ENCODE measurements around the gene TTC21A. TPM values are rescaled to one million over a fixed set of nuclear protein-coding genes. Genes with fewer than 3 reads are reported as not detected.

TTC21A gene
- total RNA-seq, 1 experiment from 2014 or later = 1.7 TPM

GRCh38 chr3:39064646-39065045 is 42.8 kb upstream of the TTC21A start:
- no peak overlapping the region for H3K14ac ChIP-seq (ENCODE audit: insufficient read depth, low read length)
- H3K27ac ChIP-seq (ENCODE audit: insufficient read length, low read depth, low read length) = no peak overlapping the region
- no peak overlapping the region for H2BK120ac ChIP-seq (ENCODE audit: low read depth, low read length, poor library complexity, severe bottlenecking)
- H3K79me2 ChIP-seq (ENCODE audit: insufficient read depth, low read length) = no peaks in the 10 kb centered on the region
- H3K27me3 Mint-ChIP-seq (ENCODE audit: low read depth) = no peaks in the 10 kb centered on the region
- H4K8ac ChIP-seq (replicated peaks; ENCODE audit: insufficient read length, low read depth, low read length) = no peak overlapping the region
- H3K79me1 ChIP-seq (ENCODE audit: insufficient read depth, low read depth, low read length, poor library complexity, severe bottlenecking) = peaks cover 8% of the 10 kb centered on the region
- no peaks in the 10 kb centered on the region for H3K27me3 ChIP-seq (ENCODE audit: insufficient read depth, low read length)
- no peak overlapping the region for H2BK20ac ChIP-seq (ENCODE audit: low read depth, low read length, poor library complexity, severe bottlenecking)
- no peak overlapping the region for H2BK5ac ChIP-seq (ENCODE audit: insufficient read length, low read length)
- no peak for TF ChIP-seq CTCF (conservative IDR thresholded peaks at IDR 0.05)
- no peaks in the 10 kb centered on the region for H3K23me2 ChIP-seq (ENCODE audit: insufficient read length, low read depth, low read length, poor library complexity, severe bottlenecking)
- no peak for DNase-seq
- H3K9ac ChIP-seq (ENCODE audit: extremely low read depth, insufficient read length, low read length) = no peak overlapping the region
- H3K9me3 ChIP-seq (ENCODE audit: control insufficient read depth, low read depth, low read length) = no peaks in the 10 kb centered on the region
- WGBS (ENCODE audit: extremely low coverage, insufficient read length, low lambda C conversion rate) = no CpG with 5 or more reads among the region's 1 CpG
- H3K23ac ChIP-seq (ENCODE audit: insufficient read length, low read depth, low read length) = no peak overlapping the region
- H4K91ac ChIP-seq (ENCODE audit: insufficient read length, low read depth, low read length) = no peak overlapping the region
- H4K5ac ChIP-seq (ENCODE audit: insufficient read length, low read depth, low read length) = no peak overlapping the region
- H3T11ph ChIP-seq (ENCODE audit: low read length) = no peak overlapping the region
- H3K4me3 Mint-ChIP-seq = no peak overlapping the region
- H3K4ac ChIP-seq (ENCODE audit: low read depth, low read length) = no peak overlapping the region
- H2BK15ac ChIP-seq (ENCODE audit: low read depth, low read length) = no peak overlapping the region
- H3K18ac ChIP-seq (ENCODE audit: insufficient read length, low read depth, low read length) = no peak overlapping the region
- H3K4me1 ChIP-seq (ENCODE audit: insufficient read depth, low read length) = no peaks in the 10 kb centered on the region
- H4K20me1 ChIP-seq (ENCODE audit: control insufficient read depth, insufficient read depth, insufficient read length) = no peaks in the 10 kb centered on the region
- H3K4me2 ChIP-seq (ENCODE audit: insufficient read depth, insufficient read length, low read length) = no peak overlapping the region
- no peak overlapping the region for H2BK12ac ChIP-seq (ENCODE audit: insufficient read length, low read depth, low read length)
- H3K9me3 Mint-ChIP-seq = no peaks in the 10 kb centered on the region
- peaks cover 2 to 21% (median 20%) of the 10 kb centered on the region in 3 experiments; a peak in 6 of 7 replicates for H3K36me3 Mint-ChIP-seq (ENCODE audit: insufficient read depth in 1 of 3, low read depth in 3 of 3)
- no peak overlapping the region for H2AFZ ChIP-seq (ENCODE audit: low read length)
- no peak overlapping the region for H3K56ac ChIP-seq (ENCODE audit: insufficient read length, low read depth, low read length)
- no peak overlapping the region for H3K27ac Mint-ChIP-seq
- no peaks in the 10 kb centered on the region for H3K4me1 Mint-ChIP-seq
- H2AK5ac ChIP-seq (ENCODE audit: insufficient read length, low read length) = no peak overlapping the region
